DND-41 (cell line): ENCODE results near the gene KLK2.

Experiments used
- ATAC-seq: fragments of 200-7000 bp; cut with Tn5 transposase; 3 replicates; pipeline ENCODE4 v1.9.1; 2021; ENCODE audit warnings: low read depth; ENCODE audit not compliant: insufficient read depth
- DNase-seq: peaks from one replicate; pipeline ENCODE4 v3.0.0-alpha.2; 2020
- H2AFZ ChIP-seq: 2 replicates; pipeline ENCODE4 v1.6.0; 2012; ENCODE audit warnings: low read depth, low read length
- H3K27ac ChIP-seq: 2 replicates; pipeline ENCODE4 v1.5.1; 2012; ENCODE audit warnings: low read length, inconsistent platforms
- H3K27me3 ChIP-seq: fragments of 200-600 bp; sonication (generic); 2 replicates; pipeline ENCODE4 v1.6.0; 2012; ENCODE audit warnings: low read length, mild to moderate bottlenecking, inconsistent platforms; ENCODE audit not compliant: insufficient read depth, poor library complexity
- H3K36me3 ChIP-seq: 2 replicates; pipeline ENCODE4 v1.5.1; 2012; ENCODE audit warnings: low read length, inconsistent platforms; ENCODE audit not compliant: insufficient read depth
- H3K4me1 ChIP-seq: 2 replicates; pipeline ENCODE4 v1.5.1; 2012; ENCODE audit warnings: mild to moderate bottlenecking, low read length; ENCODE audit not compliant: insufficient read depth
- H3K4me2 ChIP-seq: 2 replicates; pipeline ENCODE4 v1.6.0; 2012; ENCODE audit warnings: mild to moderate bottlenecking, moderate library complexity, low read length, inconsistent platforms; ENCODE audit not compliant: insufficient read depth
- H3K4me3 ChIP-seq, 2 experiments: fragments of 200-600 bp in 1 of 2; shearing (Covaris generic) in 1 of 2; 2 replicates each; pipeline ENCODE4 v1.5.1; 2012 to 2016; ENCODE audit warnings: inconsistent platforms in 2 of 2, low read length in 2 of 2, mild to moderate bottlenecking in 2 of 2, low read depth in 1 of 2, moderate library complexity in 1 of 2
- H3K79me2 ChIP-seq: 2 replicates; pipeline ENCODE4 v1.6.0; 2012; ENCODE audit warnings: low read length, inconsistent platforms; ENCODE audit not compliant: insufficient read depth
- H3K9ac ChIP-seq: 2 replicates; pipeline ENCODE4 v1.6.0; 2012; ENCODE audit warnings: low read depth, mild to moderate bottlenecking, inconsistent platforms, low read length, moderate library complexity
- H3K9me3 ChIP-seq: 2 replicates; pipeline ENCODE4 v1.5.1; 2012; ENCODE audit warnings: low read length, moderate library complexity, mild to moderate bottlenecking, inconsistent platforms; ENCODE audit not compliant: insufficient read depth, severe bottlenecking
- H4K20me1 ChIP-seq: 2 replicates; pipeline ENCODE4 v1.6.0; 2012; ENCODE audit warnings: low read length; ENCODE audit not compliant: insufficient read depth
- CTCF ChIP-seq: IDR thresholded peaks from 2 replicates; pipeline ENCODE4 v1.5.1; 2012; ENCODE audit warnings: borderline replicate concordance, low read length, moderate library complexity, mild to moderate bottlenecking; ENCODE audit not compliant: poor library complexity, severe bottlenecking; ENCODE audit errors: extremely low read depth
- EZH2 ChIP-seq: IDR thresholded peaks from 3 replicates; pipeline ENCODE4 v1.6.1; 2012; ENCODE audit warnings: borderline replicate concordance, low read depth, mild to moderate bottlenecking, moderate library complexity, low read length, inconsistent platforms; ENCODE audit not compliant: severe bottlenecking

The KLK2 gene

DNA sequence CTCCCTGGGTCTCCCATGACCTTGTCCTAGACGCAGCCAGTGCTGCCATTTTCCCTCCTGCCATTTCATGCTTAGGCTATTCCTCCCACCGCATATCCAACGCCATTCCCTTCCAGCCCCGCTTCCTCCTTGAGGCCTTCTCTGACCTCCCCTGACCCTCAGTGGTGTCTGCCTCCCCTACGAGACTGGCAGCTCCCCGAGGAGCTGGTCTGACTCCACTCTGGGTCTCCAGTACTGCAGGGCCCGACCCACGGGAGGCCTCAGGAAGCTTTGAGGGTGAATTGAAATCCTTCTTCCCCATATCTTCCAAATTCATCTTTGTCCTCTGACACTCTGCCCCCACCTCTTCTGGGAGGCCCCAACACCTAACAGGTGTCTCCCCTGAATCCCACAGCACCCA, 40.6 kb upstream of the KLK2 start:
- ATAC-seq, result no peak
- Histone ChIP-seq H3K4me1 (no peaks in the 10 kb centered on the region), H4K20me1 (no peaks in the 10 kb centered on the region), H3K4me2 (no peak overlapping the region), H3K9ac (no peak overlapping the region), H3K9me3 (no peaks in the 10 kb centered on the region), H3K27me3 (no peaks in the 10 kb centered on the region), H3K4me3 (no peak overlapping the region), H3K27ac (no peak overlapping the region), H3K36me3 (no peaks in the 10 kb centered on the region), H2AFZ (no peak overlapping the region), H3K79me2 (no peaks in the 10 kb centered on the region)
- no peak for DNase-seq
- TF ChIP-seq EZH2, result no peak
- no peak for TF ChIP-seq CTCF

DNA sequence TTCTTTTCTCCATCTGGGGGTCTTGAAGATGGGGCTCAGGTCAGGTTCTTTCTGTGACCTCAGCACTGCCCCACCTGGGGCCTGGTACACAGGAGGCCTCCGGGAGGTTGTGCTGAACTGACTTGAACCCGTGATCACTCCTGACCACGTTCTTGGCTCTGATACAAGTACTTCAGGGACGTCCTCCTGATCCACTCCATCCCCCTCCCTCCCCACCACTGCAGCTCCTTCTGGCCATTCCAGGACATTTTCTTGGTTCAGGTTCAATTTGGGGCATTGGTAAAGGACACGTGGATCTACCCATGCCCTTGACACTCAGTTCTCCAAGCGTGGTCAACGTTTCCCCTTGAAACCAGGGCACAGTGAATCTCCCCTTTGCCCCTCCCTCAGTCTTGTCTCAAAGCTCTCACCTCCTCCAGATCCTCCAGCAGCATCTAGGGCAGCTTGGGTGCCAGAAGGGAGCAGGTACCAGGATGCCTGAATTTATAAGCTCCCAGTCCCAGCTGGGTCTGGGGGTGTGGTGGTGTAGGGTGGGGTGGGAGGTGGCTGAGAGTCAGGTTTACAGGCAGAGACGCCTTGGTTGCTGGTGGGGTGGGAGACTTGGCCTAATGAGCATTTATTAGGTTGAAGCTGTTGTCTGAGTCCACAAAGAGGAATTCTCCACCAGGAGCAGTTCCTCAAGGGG, 40.0 kb upstream of the KLK2 start, which contains the start of gene KLK15:
Gene KLK15, minus strand, starts transcription at position 458 of the 685 bp plus-strand sequence. CDS start 2,082 bp downstream, outside the sequence.
- no peak for TF ChIP-seq CTCF
- no peak for TF ChIP-seq EZH2
- no peak within 1 kb of the TSS for H3K4me3 ChIP-seq
- no peaks in the 10 kb centered on the region for H3K36me3 ChIP-seq
- no peaks in the 10 kb centered on the region for H3K9me3 ChIP-seq
- ATAC-seq, result no peak
- no peaks in the 10 kb centered on the region for H3K27me3 ChIP-seq
- H3K9ac ChIP-seq, result no peak within 1 kb of the TSS
- H2AFZ ChIP-seq, result no peak within 1 kb of the TSS
- no peaks in the 10 kb centered on the region for H3K4me1 ChIP-seq
- DNase-seq, result no peak
- H3K4me2 ChIP-seq, result no peak within 1 kb of the TSS
- no peak within 1 kb of the TSS for H3K27ac ChIP-seq
- no peaks in the 10 kb centered on the region for H4K20me1 ChIP-seq
- no peaks in the 10 kb centered on the region for H3K79me2 ChIP-seq

- Histone ChIP-seq H3K9ac (no peak overlapping the region), H3K27me3 (no peaks in the 10 kb centered on the region), H2AFZ (no peak overlapping the region), H3K9me3 (no peaks in the 10 kb centered on the region), H3K4me2 (no peak overlapping the region), H3K4me3 (no peak overlapping the region), H3K27ac (no peak overlapping the region), H3K36me3 (no peaks in the 10 kb centered on the region), H3K4me1 (no peaks in the 10 kb centered on the region), H4K20me1 (no peaks in the 10 kb centered on the region), H3K79me2 (no peaks in the 10 kb centered on the region)
- ATAC-seq (no peak), DNase-seq (no peak)
- no peak for TF ChIP-seq CTCF
These were observed 39.5 kb upstream of the KLK2 start for GRCh38 chr19:50833802-50834167.
